HepG2 (cell line): ENCODE measurements around the gene KCNH1. TPM values are rescaled to one million over a fixed set of nuclear protein-coding genes. Genes with fewer than 3 reads are reported as not detected.
A peak's percentile ranks its signal among the peaks of the same experiment; 100 is the strongest.

Source experiments
- CEBPZ ChIP-seq: IDR thresholded peaks from 2 replicates; pipeline ENCODE4 v1.6.1; 2012; ENCODE audit warnings: low read length, improper control_type of control experiment
- JUNB ChIP-seq: sonication (generic); formaldehyde crosslinking; IDR thresholded peaks from 2 replicates; pipeline ENCODE4 v1.8.0; 2022; ENCODE audit warnings: missing genetic modification reagents, mild to moderate bottlenecking, borderline replicate concordance
- KDM5B ChIP-seq: sonication (generic); formaldehyde crosslinking; IDR thresholded peaks from 2 replicates; pipeline ENCODE4 v1.4.0; 2020; ENCODE audit warnings: missing genetic modification reagents, mild to moderate bottlenecking, borderline replicate concordance
- MXI1 ChIP-seq: IDR thresholded peaks from 3 replicates; pipeline ENCODE4 v1.6.1; 2012; ENCODE audit warnings: low read depth, low read length, inconsistent platforms, borderline replicate concordance
- NFIC ChIP-seq: IDR thresholded peaks from 2 replicates; pipeline ENCODE4 v1.6.1; 2012; ENCODE audit warnings: mild to moderate bottlenecking, low read length, inconsistent platforms
- SALL2 ChIP-seq: sonication (generic); formaldehyde crosslinking; IDR thresholded peaks from 2 replicates; pipeline ENCODE4 v1.8.1; 2023; ENCODE audit warnings: mild to moderate bottlenecking, missing genetic modification reagents, inconsistent platforms
- TGIF2 ChIP-seq: IDR thresholded peaks from 2 replicates; pipeline ENCODE4 v1.6.1; 2016; ENCODE audit warnings: control low read depth, missing compliant biosample characterization
- TMF1 ChIP-seq: sonication (generic); formaldehyde crosslinking; IDR thresholded peaks from 2 replicates; pipeline ENCODE4 v1.8.1; 2022; ENCODE audit warnings: low read depth, missing genetic modification reagents
- TOE1 ChIP-seq: sonication (generic); formaldehyde crosslinking; IDR thresholded peaks from 2 replicates; pipeline ENCODE4 v1.4.0; 2020; ENCODE audit warnings: mild to moderate bottlenecking, missing genetic modification reagents
- UBTF ChIP-seq: sonication (generic); formaldehyde crosslinking; IDR thresholded peaks from 2 replicates; pipeline ENCODE4 v1.4.0; 2020; ENCODE audit warnings: mild to moderate bottlenecking, missing genetic modification reagents
- ZBTB33 ChIP-seq: sonication (generic); formaldehyde crosslinking; IDR thresholded peaks from 2 replicates; pipeline ENCODE4 v1.4.0; 2020; ENCODE audit warnings: missing genetic modification reagents
- ZNF619 ChIP-seq: sonication (generic); formaldehyde crosslinking; IDR thresholded peaks from 2 replicates; pipeline ENCODE4 v1.4.0; 2020; ENCODE audit warnings: mild to moderate bottlenecking, missing genetic modification reagents
- ZNF773 ChIP-seq: sonication (generic); formaldehyde crosslinking; IDR thresholded peaks from 2 replicates; pipeline ENCODE4 v1.4.0; 2020; ENCODE audit warnings: missing genetic modification reagents, borderline replicate concordance
- ZNF780A ChIP-seq: sonication (generic); formaldehyde crosslinking; IDR thresholded peaks from 2 replicates; pipeline ENCODE4 v1.8.0; 2022; ENCODE audit warnings: mild to moderate bottlenecking, missing genetic modification reagents, moderate library complexity
- polyA plus RNA-seq, 8 experiments: library from polyadenylated mRNA; depleted of rRNA in 3 of 8; stranded (reverse) in 7 of 8; unstranded in 1 of 8; fragments of >200 nt; fragmentation: Illumina TruSeq in 4 of 8; extraction: Trizol in 4 of 8; gene quantifications; 2 replicates each; pipeline versions ENCODE4 v1.2.1 to v1.2.3, GENCODE V29; 2011 to 2016; ENCODE audit warnings: low read depth in 4 of 8, missing spikeins in 1 of 8, mixed read lengths in 1 of 8; ENCODE audit not compliant: insufficient read depth in 1 of 8
- total RNA-seq, 5 experiments: library from RNA; depleted of rRNA; stranded (reverse); fragments of >200 nt; fragmentation: Illumina TruSeq; extraction: Trizol; gene quantifications; 2 replicates each; pipeline ENCODE4 v1.2.3, GENCODE V29; 2016; ENCODE audit warnings: low read depth in 1 of 5
- TF ChIP-seq, protein P1 (sequence below): sonication (generic); formaldehyde crosslinking; IDR thresholded peaks from 2 replicates; pipeline ENCODE4 v1.4.0; 2020; ENCODE audit warnings: missing genetic modification reagents, mild to moderate bottlenecking, borderline replicate concordance
- TF ChIP-seq, protein P2 (sequence below): IDR thresholded peaks from 2 replicates; pipeline ENCODE4 v1.6.1; 2012; ENCODE audit warnings: low read depth, low read length, improper control_type of control experiment

Gene KCNH1
- total and polyA plus RNA-seq, 2 of the 13 experiments (the other 11 are each of a cell fraction or from before 2014, with no cell fraction given) = not detected

GRCh38 chr1:211133836-211134669 lies at the start of gene KCNH1 (continued):
- TF ChIP-seq CEBPZ (no peak), ZNF619 (CRISPR knock-in tag) (no peak), JUNB (CRISPR knock-in tag) (no peak), UBTF (CRISPR knock-in tag) (peak; percentile 82; the same call in 1 of the 2 replicates), ZBTB33 (CRISPR knock-in tag) (no peak), TGIF2 (CRISPR knock-in tag) (no peak), MXI1 (no peak), KDM5B (CRISPR knock-in tag) (peak; percentile 26; the same call in 1 of the 2 replicates), SALL2 (peak; percentile 91), ZNF780A (CRISPR knock-in tag) (no peak), TOE1 (CRISPR knock-in tag) (no peak), NFIC (no peak), TMF1 (CRISPR knock-in tag) (0 out of 2 replicates have a peak, but pooled peaks have one; percentile 80), ZNF773 (CRISPR knock-in tag) (peak; percentile 75; the same call in 1 of the 2 replicates)
- TF ChIP-seq, protein P1, sequence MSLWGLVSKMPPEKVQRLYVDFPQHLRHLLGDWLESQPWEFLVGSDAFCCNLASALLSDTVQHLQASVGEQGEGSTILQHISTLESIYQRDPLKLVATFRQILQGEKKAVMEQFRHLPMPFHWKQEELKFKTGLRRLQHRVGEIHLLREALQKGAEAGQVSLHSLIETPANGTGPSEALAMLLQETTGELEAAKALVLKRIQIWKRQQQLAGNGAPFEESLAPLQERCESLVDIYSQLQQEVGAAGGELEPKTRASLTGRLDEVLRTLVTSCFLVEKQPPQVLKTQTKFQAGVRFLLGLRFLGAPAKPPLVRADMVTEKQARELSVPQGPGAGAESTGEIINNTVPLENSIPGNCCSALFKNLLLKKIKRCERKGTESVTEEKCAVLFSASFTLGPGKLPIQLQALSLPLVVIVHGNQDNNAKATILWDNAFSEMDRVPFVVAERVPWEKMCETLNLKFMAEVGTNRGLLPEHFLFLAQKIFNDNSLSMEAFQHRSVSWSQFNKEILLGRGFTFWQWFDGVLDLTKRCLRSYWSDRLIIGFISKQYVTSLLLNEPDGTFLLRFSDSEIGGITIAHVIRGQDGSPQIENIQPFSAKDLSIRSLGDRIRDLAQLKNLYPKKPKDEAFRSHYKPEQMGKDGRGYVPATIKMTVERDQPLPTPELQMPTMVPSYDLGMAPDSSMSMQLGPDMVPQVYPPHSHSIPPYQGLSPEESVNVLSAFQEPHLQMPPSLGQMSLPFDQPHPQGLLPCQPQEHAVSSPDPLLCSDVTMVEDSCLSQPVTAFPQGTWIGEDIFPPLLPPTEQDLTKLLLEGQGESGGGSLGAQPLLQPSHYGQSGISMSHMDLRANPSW (CRISPR knock-in tag) = no peak
- TF ChIP-seq, protein P2, sequence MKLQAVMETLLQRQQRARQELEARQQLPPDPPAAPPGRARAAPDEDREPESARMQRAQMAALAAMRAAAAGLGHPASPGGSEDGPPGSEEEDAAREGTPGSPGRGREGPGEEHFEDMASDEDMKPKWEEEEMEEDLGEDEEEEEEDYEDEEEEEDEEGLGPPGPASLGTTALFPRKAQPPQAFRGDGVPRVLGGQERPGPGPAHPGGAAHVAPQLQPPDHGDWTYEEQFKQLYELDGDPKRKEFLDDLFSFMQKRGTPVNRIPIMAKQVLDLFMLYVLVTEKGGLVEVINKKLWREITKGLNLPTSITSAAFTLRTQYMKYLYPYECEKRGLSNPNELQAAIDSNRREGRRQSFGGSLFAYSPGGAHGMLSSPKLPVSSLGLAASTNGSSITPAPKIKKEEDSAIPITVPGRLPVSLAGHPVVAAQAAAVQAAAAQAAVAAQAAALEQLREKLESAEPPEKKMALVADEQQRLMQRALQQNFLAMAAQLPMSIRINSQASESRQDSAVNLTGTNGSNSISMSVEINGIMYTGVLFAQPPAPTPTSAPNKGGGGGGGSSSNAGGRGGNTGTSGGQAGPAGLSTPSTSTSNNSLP = 0 out of 2 replicates have a peak, but pooled peaks have one; percentile 18
